GM19239 (cell line): ENCODE data around the gene TRAPPC4.
A peak's percentile ranks its signal among the peaks of the same experiment; 100 is the strongest.
"Not testable (repeated sequence)": the region's sequence is repeated elsewhere in the genome, so short reads cannot be mapped to it uniquely, and the experiment has no call there.

ENCODE experiments used
- DNase-seq: peaks from one replicate; pipeline ENCODE4 v3.0.0; 2011; ENCODE audit warnings: low spot score; ENCODE audit not compliant: insufficient read length
- FAIRE-seq: peaks from 2 replicates; lab custom pipeline; 2011; peaks lifted over from hg19 to GRCh38; lab: Jason Lieb, UNC

TRAPPC4 gene

DNA sequence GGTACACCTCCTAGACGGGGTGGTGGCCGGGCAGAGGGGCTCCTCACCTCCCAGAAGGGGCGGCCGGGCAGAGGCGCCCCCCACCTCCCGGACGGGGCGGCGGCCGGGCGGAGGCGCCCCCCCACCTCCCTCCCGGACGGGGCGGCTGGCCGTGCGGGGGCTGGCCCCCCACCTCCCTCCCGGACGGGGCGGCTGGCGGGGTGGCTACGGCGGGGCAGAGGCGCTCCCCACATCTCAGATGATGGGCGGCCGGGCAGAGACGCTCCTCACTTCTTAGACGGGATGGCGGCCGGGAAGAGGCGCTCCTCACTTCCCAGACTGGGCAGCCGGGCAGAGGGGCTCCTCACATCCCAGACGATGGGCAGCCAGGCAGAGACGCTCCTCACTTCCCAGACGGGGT, 40.6 kb downstream of the TRAPPC4 start:
- not testable (repeated sequence) for FAIRE-seq

DNA sequence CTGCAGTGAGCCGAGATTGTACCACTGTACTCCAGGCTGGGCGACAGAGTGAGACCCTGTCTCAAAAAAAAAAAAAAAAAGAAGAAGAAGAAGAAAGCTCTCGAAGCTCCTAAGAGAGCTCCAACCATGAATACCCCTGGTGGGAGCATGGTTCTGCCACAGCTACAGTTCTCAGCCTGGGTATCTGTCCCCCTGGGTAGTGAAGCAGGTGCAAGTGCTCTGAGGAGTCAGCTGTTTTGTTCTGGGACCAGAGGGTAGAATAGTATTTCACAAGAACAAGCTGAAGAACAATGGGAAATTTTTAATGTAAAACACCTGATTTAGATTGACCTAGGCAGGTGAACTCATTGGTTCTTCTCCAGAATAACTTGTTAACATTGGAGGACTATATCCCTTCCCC, 42.7 kb downstream of the TRAPPC4 start:
- FAIRE-seq (no peak), DNase-seq (no peak)

More for the DNA sequence above, 40.6 kb downstream of the TRAPPC4 start:
- not testable (repeated sequence) for DNase-seq

GRCh38 chr11:119062779-119063178, 44.2 kb downstream of the TRAPPC4 start:
- no peak for FAIRE-seq
- no peak for DNase-seq

DNA sequence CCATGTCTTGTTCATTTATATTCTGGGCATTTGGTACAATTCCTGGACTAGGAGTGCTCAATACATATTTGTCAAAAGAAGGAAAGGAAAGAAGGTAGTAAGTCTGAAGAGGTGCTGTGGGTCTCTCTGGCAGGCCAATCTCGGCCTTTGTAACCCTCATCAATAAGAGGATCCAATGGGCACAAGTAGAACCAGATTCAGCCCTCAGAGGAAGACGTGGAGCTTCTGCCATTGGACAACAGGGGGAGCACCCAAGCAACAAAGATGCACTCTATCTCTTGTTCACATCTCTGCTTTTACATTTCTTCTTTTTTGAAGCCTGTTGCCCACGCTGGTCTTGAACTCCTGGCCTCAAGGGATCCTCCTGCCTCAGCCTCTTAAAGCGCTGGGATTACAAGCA, 46.8 kb downstream of the TRAPPC4 start:
- DNase-seq = no peak

GRCh38 chr11:119067371-119068222, 49.0 kb downstream of the TRAPPC4 start, which contains the start of gene VPS11:
VPS11 (plus strand) TSS chr11:119067818; CDS start chr11:119067824, 6 bp downstream.
- FAIRE-seq (peak; percentile 98), DNase-seq (peak; percentile 99)

More for the DNA sequence above, 46.8 kb downstream of the TRAPPC4 start:
- FAIRE-seq = peak; percentile 88
